MCF 10A (cell line): ENCODE data around the gene NSMCE3. TPM values are rescaled to one million over a fixed set of nuclear protein-coding genes. Genes with fewer than 3 reads are reported as not detected.
"Not testable (repeated sequence)": the region's sequence is repeated elsewhere in the genome, so short reads cannot be mapped to it uniquely, and the experiment has no call there.

Experiments used
- BruUV-seq: library from RNA; stranded (reverse); fragments of 400-500 nt; replicated peaks from 2 replicates; lab custom pipeline; 2021; lab: Mats Ljungman, UMichigan
- CTCF ChIA-PET: fragments of 300-600 bp; sonication (Branson Sonifier 250); formaldehyde crosslinking; extraction: SDS; loops from one replicate; lab custom pipeline; 2021; ENCODE audit warnings: antibody characterized with exemption, inconsistent platforms; lab: Yijun Ruan, JAX
- POLR2A ChIA-PET: fragments of 300-600, 350-650 bp; sonication (Branson Sonifier 250); formaldehyde crosslinking; extraction: SDS; loops from one replicate; lab custom pipeline; 2020; ENCODE audit warnings: antibody characterized with exemption, inconsistent platforms; lab: Yijun Ruan, JAX
- DNase-seq: peaks from one replicate; pipeline ENCODE4 v3.0.0-alpha.2; 2018; ENCODE audit not compliant: unreplicated experiment
- H3K27ac Mint-ChIP-seq: one replicate; pipeline ENCODE4 v1.8.0; 2022; ENCODE audit warnings: mild to moderate bottlenecking, low read depth, mixed read lengths; ENCODE audit not compliant: unreplicated experiment
- H3K27me3 Mint-ChIP-seq: one replicate; pipeline ENCODE4 v1.8.0; 2022; ENCODE audit warnings: mixed read lengths; ENCODE audit not compliant: insufficient read depth, unreplicated experiment
- H3K36me3 Mint-ChIP-seq: one replicate; pipeline ENCODE4 v1.8.0; 2022; ENCODE audit warnings: mild to moderate bottlenecking, moderate library complexity, mixed read lengths; ENCODE audit not compliant: insufficient read depth, unreplicated experiment
- H3K4me1 Mint-ChIP-seq: one replicate; pipeline ENCODE4 v1.8.0; 2022; ENCODE audit warnings: mixed read lengths; ENCODE audit not compliant: insufficient read depth, unreplicated experiment
- H3K4me3 Mint-ChIP-seq: one replicate; pipeline ENCODE4 v1.8.0; 2022; ENCODE audit warnings: mild to moderate bottlenecking, moderate library complexity, mixed read lengths; ENCODE audit not compliant: unreplicated experiment
- H3K9me3 Mint-ChIP-seq: one replicate; pipeline ENCODE4 v1.8.0; 2022; ENCODE audit warnings: mixed read lengths; ENCODE audit not compliant: unreplicated experiment
- intact Hi-C: fragments of 100-400 bp; cut with micrococcal nuclease; formaldehyde crosslinking; loops from 2 replicates; pipeline ENCODE4 v1.14.1; 2022
- total RNA-seq: library from RNA; stranded (reverse); gene quantifications from 2 replicates; pipeline ENCODE4 v1.2.3, GENCODE V29; 2022
- TF ChIP-seq, protein P1 (sequence below): fragments of 200-600 bp; IDR thresholded peaks from one replicate; pipeline ENCODE4 v1.8.0; 2022; ENCODE audit warnings: antibody characterized with exemption, mild to moderate bottlenecking; ENCODE audit not compliant: unreplicated experiment

NSMCE3 gene
- total RNA-seq, 1 experiment from 2014 or later = 6.7 TPM

- ChIA-PET POLR2A (no interaction called here), CTCF (interaction anchor here (0.6 to 0.7 kb wide), 2 partner anchors 132 to 739 kb away, joined by 3 read pairs; no protein-coding TSS in a partner anchor)
- no peaks in the 10 kb centered on the region for H3K9me3 Mint-ChIP-seq
- no TSS peak for BruUV-seq
- peaks cover 60% of the 10 kb centered on the region for H3K27me3 Mint-ChIP-seq
- no peaks in the 10 kb centered on the region for H3K36me3 Mint-ChIP-seq
- no peak overlapping the region for H3K27ac Mint-ChIP-seq
- no peak for DNase-seq
- H3K4me3 Mint-ChIP-seq = no peak overlapping the region
- intact Hi-C loops = no loop called here
- no peaks in the 10 kb centered on the region for H3K4me1 Mint-ChIP-seq
- TF ChIP-seq, protein P1, sequence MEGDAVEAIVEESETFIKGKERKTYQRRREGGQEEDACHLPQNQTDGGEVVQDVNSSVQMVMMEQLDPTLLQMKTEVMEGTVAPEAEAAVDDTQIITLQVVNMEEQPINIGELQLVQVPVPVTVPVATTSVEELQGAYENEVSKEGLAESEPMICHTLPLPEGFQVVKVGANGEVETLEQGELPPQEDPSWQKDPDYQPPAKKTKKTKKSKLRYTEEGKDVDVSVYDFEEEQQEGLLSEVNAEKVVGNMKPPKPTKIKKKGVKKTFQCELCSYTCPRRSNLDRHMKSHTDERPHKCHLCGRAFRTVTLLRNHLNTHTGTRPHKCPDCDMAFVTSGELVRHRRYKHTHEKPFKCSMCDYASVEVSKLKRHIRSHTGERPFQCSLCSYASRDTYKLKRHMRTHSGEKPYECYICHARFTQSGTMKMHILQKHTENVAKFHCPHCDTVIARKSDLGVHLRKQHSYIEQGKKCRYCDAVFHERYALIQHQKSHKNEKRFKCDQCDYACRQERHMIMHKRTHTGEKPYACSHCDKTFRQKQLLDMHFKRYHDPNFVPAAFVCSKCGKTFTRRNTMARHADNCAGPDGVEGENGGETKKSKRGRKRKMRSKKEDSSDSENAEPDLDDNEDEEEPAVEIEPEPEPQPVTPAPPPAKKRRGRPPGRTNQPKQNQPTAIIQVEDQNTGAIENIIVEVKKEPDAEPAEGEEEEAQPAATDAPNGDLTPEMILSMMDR = no peak
These were observed 30.2 kb downstream of the NSMCE3 start for GRCh38 chr15:29239395-29239794.

DNA sequence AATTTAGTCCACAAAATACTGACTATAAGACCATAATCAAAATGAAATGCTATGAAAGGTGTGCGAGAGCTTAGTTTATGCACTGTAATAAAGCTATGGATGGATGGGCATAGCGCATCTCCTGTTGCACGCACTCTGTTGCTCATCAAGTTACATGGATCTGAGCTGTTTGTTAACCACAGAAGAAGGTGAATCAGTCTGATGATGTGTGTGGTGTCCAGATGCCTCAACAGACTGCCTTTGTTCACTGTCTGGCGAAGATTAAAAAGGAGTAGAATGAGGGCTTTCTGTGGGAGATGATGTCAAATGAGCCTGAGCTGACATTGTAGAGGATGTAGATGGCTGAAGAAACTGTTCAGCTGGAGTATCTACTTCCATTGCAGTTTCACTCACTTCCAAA lies 36.1 kb downstream of the NSMCE3 start:
- intact Hi-C loops = no loop called here

DNA sequence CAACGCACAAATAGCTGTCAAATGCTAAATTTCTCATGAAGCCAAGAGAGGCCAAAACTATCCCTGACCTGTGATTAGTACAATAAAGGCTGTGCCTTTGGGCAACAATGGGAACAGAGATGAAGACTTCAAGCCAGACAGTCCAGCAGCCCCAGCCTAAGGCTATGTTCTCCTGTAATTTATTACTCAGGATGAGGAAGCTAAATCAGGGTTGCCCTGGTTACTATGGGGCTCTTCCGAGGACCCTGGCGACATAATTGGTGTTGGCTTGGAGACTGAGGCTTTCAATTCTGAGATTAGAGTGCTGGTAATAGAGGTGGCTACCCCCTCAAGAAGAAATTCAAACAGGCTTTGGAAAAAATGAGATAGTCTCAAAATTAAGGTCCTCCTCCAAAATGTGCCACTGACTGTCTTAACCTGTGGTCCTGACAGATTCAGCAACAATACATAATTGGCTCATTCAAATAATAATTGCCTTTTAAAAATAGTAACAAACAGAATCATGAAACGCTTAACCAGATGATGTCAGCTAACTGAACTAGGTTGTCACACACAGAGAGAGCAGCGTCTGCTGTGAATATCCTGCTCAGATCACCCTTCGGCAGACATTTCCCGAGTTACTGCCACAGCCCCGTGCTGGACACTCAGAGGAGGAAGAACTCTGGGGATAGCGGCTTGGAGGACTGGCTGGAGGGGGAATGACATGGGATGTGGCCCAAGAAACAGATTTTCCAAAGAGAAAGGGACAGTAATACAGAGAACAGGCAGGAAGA lies 43.0 kb downstream of the NSMCE3 start:
- Mint-ChIP-seq H3K4me3 (no peak overlapping the region), H3K9me3 (peaks cover 20% of the 10 kb centered on the region), H3K27me3 (peaks cover 53% of the 10 kb centered on the region), H3K36me3 (peaks cover 7% of the 10 kb centered on the region), H3K4me1 (no peaks in the 10 kb centered on the region), H3K27ac (no peak overlapping the region)
- DNase-seq = no peak
- CTCF ChIA-PET = no interaction called here
- BruUV-seq = no TSS peak
- POLR2A ChIA-PET = interaction anchor here (0.6 kb wide), 1 partner anchor 20 kb away, joined by 5 read pairs; no protein-coding TSS in a partner anchor
- intact Hi-C loops = no loop called here
- TF ChIP-seq, protein P1 = no peak

More for the DNA sequence above, 36.1 kb downstream of the NSMCE3 start:
- no peak for DNase-seq
- Mint-ChIP-seq H3K9me3 (peaks cover 8% of the 10 kb centered on the region), H3K4me1 (no peaks in the 10 kb centered on the region), H3K27me3 (peaks cover 75% of the 10 kb centered on the region), H3K36me3 (no peaks in the 10 kb centered on the region), H3K27ac (no peak overlapping the region), H3K4me3 (no peak overlapping the region)
- ChIA-PET CTCF (no interaction called here), POLR2A (no interaction called here)
- no TSS peak for BruUV-seq
- TF ChIP-seq, protein P1 = no peak

GRCh38 chr15:29225534-29226234 lies 43.9 kb downstream of the NSMCE3 start:
- Mint-ChIP-seq H3K9me3 (peaks cover 20% of the 10 kb centered on the region), H3K4me1 (no peaks in the 10 kb centered on the region), H3K4me3 (no peak overlapping the region), H3K27ac (no peak overlapping the region), H3K36me3 (peaks cover 7% of the 10 kb centered on the region), H3K27me3 (peaks cover 48% of the 10 kb centered on the region)
- no peak for DNase-seq
- ChIA-PET POLR2A (interaction anchor here (0.6 kb wide), 1 partner anchor 21 kb away, joined by 5 read pairs; no protein-coding TSS in a partner anchor), CTCF (no interaction called here)
- TF ChIP-seq, protein P1 = no peak
- intact Hi-C loops = no loop called here
- no TSS peak for BruUV-seq

GRCh38 chr15:29224987-29225363 lies 44.6 kb downstream of the NSMCE3 start:
- CTCF ChIA-PET, POLR2A ChIA-PET, H3K4me1 Mint-ChIP-seq, DNase-seq, BruUV-seq, intact Hi-C loops, H3K36me3 Mint-ChIP-seq, H3K4me3 Mint-ChIP-seq, H3K27ac Mint-ChIP-seq: not testable (repeated sequence)
- Mint-ChIP-seq H3K27me3 (peaks cover 41% of the 10 kb centered on the region), H3K9me3 (peaks cover 19% of the 10 kb centered on the region)
